PC-3 (cell line): ENCODE measurements around the gene ALDOA.

Experiments
- CTCF ChIP-seq: fragments of 300-600 bp; sonication (generic); conservative IDR thresholded peaks from 2 replicates; pipeline ENCODE4 v1.5.1; 2017; ENCODE audit warnings: antibody characterized with exemption, low read depth, mild to moderate bottlenecking, low read length
- EZH2phosphoT487 ChIP-seq: fragments of 300-600 bp; sonication (generic); IDR thresholded peaks from 2 replicates; pipeline ENCODE4 v1.6.1; 2018; ENCODE audit warnings: mild to moderate bottlenecking, antibody characterized with exemption, low read length, borderline replicate concordance

DNA sequence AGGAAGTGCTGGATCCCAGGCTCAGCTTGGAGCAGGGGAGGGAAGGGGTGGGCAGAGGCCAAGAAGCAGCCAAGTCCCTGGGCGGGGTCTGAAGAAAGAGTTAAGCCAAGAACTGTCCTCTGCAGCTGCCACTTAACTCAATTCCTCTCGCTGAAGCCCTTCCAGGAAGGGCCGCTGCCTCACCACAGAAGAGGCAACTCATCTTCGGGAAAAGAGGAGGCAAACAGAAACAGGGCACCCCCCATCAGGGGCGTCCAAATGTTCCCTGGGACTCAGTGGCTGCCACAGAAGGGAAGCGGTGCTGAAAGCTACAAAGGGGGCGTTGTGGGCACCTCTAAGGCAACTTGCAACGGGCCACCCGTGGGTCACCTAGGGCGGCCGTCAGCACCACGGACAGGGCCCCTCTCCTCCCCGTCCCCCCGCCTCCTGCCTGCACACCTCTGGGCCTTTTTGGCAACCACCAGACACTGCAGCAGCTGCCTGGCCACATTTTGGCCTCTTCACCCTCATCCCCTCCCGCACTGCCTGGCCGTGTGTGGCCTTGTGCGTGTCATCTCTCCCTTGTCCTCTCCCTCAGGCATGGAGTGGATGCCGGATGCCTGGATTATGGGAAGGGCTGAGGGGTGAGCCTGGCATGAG, 37.0 kb upstream of the ALDOA start:
- no peak for TF ChIP-seq EZH2phosphoT487
- TF ChIP-seq CTCF: no peak
